Gastrocnemius medialis (tissue), 4 donors: ENCODE data around the gene BICD1. TPM values are rescaled to one million over a fixed set of nuclear protein-coding genes. Genes with fewer than 3 reads are reported as not detected.

Experiments used
- ATAC-seq, 2 donors: fragments of 150-250 bp; one replicate each; pipeline ENCODE4 v1.9.1; 2016
- DNase-seq, 2 donors: peaks; one replicate each; pipeline ENCODE4 v3.0.0-alpha.2; 2019
- H3K27ac ChIP-seq, 4 donors: fragments of 200-600 bp; sonication (generic); 1 replicate in 1 of 4; 2 replicates in 3 of 4; pipeline ENCODE4 v1.5.1; 2016 to 2018; ENCODE audit warnings: mild to moderate bottlenecking in 2 of 4, moderate library complexity in 1 of 4
- H3K27me3 ChIP-seq, 3 donors: fragments of 200-600 bp; sonication (generic) in 2 of 3; 1 replicate in 1 of 3; 2 replicates in 2 of 3; pipeline versions ENCODE4 v1.5.1 to v1.6.0; 2016 to 2019; ENCODE audit warnings: mild to moderate bottlenecking in 1 of 3, moderate library complexity in 1 of 3
- H3K36me3 ChIP-seq, 2 donors: fragments of 200-600 bp; sonication (generic) in 1 of 2; one replicate each; pipeline ENCODE4 v1.5.1; 2017 to 2018
- H3K4me1 ChIP-seq, 2 donors: fragments of 200-600 bp; sonication (generic) in 1 of 2; one replicate each; pipeline ENCODE4 v1.5.1; 2016 to 2017; ENCODE audit warnings: mild to moderate bottlenecking in 2 of 2
- H3K4me3 ChIP-seq, 4 donors: fragments of 200-600 bp; sonication (generic) in 3 of 4; 1 replicate in 1 of 4; 2 replicates in 3 of 4; pipeline ENCODE4 v1.5.1; 2016 to 2019; ENCODE audit warnings: mild to moderate bottlenecking in 2 of 4
- H3K9me3 ChIP-seq, 3 donors: fragments of 200-600 bp; sonication (generic) in 2 of 3; 1 replicate in 1 of 3; 2 replicates in 2 of 3; pipeline ENCODE4 v1.5.1; 2016 to 2019
- CTCF ChIP-seq, 5 experiments: fragments of 450-650 bp in 3 of 5; fragments of 200-600 bp in 2 of 5; sonication (generic) in 2 of 5; IDR thresholded peaks in 4 of 5; conservative IDR thresholded peaks in 1 of 5; 1 replicate in 4 of 5; 2 replicates in 1 of 5; pipeline ENCODE4 v1.5.1; 2016 to 2019; ENCODE audit warnings: antibody characterized with exemption in 5 of 5, mild to moderate bottlenecking in 3 of 5, moderate library complexity in 3 of 5
- POLR2A ChIP-seq, 2 donors: fragments of 450-650 bp; IDR thresholded peaks; one replicate each; pipeline ENCODE4 v1.6.1; 2017; ENCODE audit warnings: antibody characterized with exemption in 2 of 2, mild to moderate bottlenecking in 2 of 2, moderate library complexity in 2 of 2
- in situ Hi-C, 4 donors: fragments of 200-750 bp; cut with MboI; loops; one replicate each; pipeline versions ENCODE4 v1.15.0 to v1.8.0; 2017; ENCODE audit warnings: low sequenced_read_pairs in 4 of 4
- intact Hi-C: fragments of 100-400 bp; cut with DNase I; formaldehyde crosslinking; loops from one replicate; pipeline ENCODE4 v1.15.1; 2023; ENCODE audit warnings: low total_unique reads
- total RNA-seq, 4 donors: library from RNA; depleted of rRNA; stranded (reverse); fragments of >200 nt; gene quantifications; one replicate each; pipeline versions ENCODE4 v1.1.0 to v1.2.3, GENCODE V29; 2016

The BICD1 gene
- total RNA-seq, 4 donors from 2014 or later, result 1.4 to 2.3 (median 2.0) TPM

GRCh38 chr12:32217354-32218310 lies 111.0 kb downstream of the BICD1 start:
- H3K9me3 ChIP-seq, result no peaks in the 10 kb centered on the region
- DNase-seq (peak in 1 of 2 donors; percentile 33), ATAC-seq (no peak)
- no peaks in the 10 kb centered on the region for H3K4me1 ChIP-seq
- intact Hi-C loops, result no loop called here
- H3K27me3 ChIP-seq, result no peaks in the 10 kb centered on the region
- H3K27ac ChIP-seq, result no peak overlapping the region
- H3K4me3 ChIP-seq, result no peak overlapping the region
- no peaks in the 10 kb centered on the region for H3K36me3 ChIP-seq
- TF ChIP-seq CTCF (IDR thresholded peaks at IDR 0.05 in 4 of 5, conservative IDR thresholded peaks at IDR 0.05 in 1 of 5) (no peak), POLR2A (IDR thresholded peaks at IDR 0.05) (no peak)
- in situ Hi-C loops, result no loop called here

GRCh38 chr12:32223941-32224340 lies 117.3 kb downstream of the BICD1 start:
- Histone ChIP-seq H3K9me3 (no peaks in the 10 kb centered on the region), H3K27me3 (no peaks in the 10 kb centered on the region), H3K27ac (no peak overlapping the region), H3K4me3 (no peak overlapping the region), H3K36me3 (no peaks in the 10 kb centered on the region), H3K4me1 (no peaks in the 10 kb centered on the region)
- intact Hi-C loops, result no loop called here
- in situ Hi-C loops, result no loop called here
- no peak for DNase-seq
- no peak for ATAC-seq
- TF ChIP-seq CTCF (IDR thresholded peaks at IDR 0.05 in 4 of 5, conservative IDR thresholded peaks at IDR 0.05 in 1 of 5) (no peak), POLR2A (IDR thresholded peaks at IDR 0.05) (no peak)

GRCh38 chr12:32226768-32227167 lies 120.1 kb downstream of the BICD1 start:
- TF ChIP-seq POLR2A (IDR thresholded peaks at IDR 0.05) (no peak), CTCF (IDR thresholded peaks at IDR 0.05 in 4 of 5, conservative IDR thresholded peaks at IDR 0.05 in 1 of 5) (no peak)
- Histone ChIP-seq H3K27ac (no peak overlapping the region), H3K4me1 (no peaks in the 10 kb centered on the region), H3K36me3 (no peaks in the 10 kb centered on the region), H3K9me3 (no peaks in the 10 kb centered on the region), H3K27me3 (no peaks in the 10 kb centered on the region), H3K4me3 (no peak overlapping the region)
- ATAC-seq (no peak), DNase-seq (no peak)
- intact Hi-C loops, result no loop called here
- in situ Hi-C loops, result no loop called here

- no peak overlapping the region for H3K4me3 ChIP-seq
These were observed 123.4 kb downstream of the BICD1 start for GRCh38 chr12:32229971-32230612.

More at GRCh38 chr12:32229971-32230612, 123.4 kb downstream of the BICD1 start:
- DNase-seq, result no peak
- intact Hi-C loops, result no loop called here
- no peaks in the 10 kb centered on the region for H3K36me3 ChIP-seq
- no peaks in the 10 kb centered on the region for H3K9me3 ChIP-seq
- no peak overlapping the region for H3K27ac ChIP-seq
- no peaks in the 10 kb centered on the region for H3K27me3 ChIP-seq
- no peak for ATAC-seq
- no peaks in the 10 kb centered on the region for H3K4me1 ChIP-seq
- in situ Hi-C loops, result no loop called here
- TF ChIP-seq CTCF (IDR thresholded peaks at IDR 0.05 in 4 of 5, conservative IDR thresholded peaks at IDR 0.05 in 1 of 5), result no peak
- TF ChIP-seq POLR2A (IDR thresholded peaks at IDR 0.05), result no peak
